ENCODE data around the gene IFITM1.

IFITM1 gene

DNA sequence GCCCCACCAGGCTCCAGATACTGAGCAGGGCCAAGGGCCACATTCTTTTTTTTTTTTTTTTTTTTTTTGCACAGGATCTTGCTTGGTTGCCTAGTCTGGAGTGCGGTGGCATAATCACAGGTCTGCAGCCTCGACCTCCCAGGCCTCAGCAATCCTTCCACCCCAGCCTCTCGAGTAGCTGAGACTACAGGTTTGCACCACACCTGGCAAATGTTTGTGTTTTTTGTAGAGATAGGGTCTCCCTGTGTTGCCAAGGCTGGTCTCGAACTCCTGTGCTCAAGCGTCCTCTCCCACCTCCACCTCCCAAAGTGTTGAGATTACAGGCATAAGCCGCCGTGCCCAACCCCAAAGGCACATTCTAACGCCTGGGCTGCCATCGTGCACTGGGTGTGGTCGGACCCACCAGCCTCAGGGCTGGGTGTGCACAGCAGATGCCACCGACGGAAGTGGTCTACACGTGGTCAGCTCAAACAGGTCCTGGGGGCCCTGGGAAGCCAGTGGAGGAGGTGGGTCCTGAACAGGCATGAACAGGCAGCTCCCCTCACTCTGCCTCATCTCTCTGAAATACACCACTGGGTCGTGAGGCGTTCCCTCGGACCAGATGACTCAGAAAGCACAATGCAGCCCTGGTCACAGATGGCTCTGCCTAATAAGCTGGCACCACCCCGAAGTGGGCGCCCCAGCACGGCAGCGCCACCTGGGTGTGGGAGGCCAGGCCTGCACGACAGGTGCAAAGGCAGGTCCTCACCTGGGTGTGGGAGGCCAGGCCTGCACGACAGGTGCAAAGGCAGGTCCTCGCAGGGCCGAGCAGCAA, 50.3 kb downstream of the IFITM1 start:
- Histone ChIP-seq H4K20me1 (ENCODE audit: insufficient read depth, low read length) (no peaks in the 10 kb centered on the region), H3K36me3 (ENCODE audit: insufficient read depth, low read length) (no peaks in the 10 kb centered on the region), H3K4me1 (ENCODE audit: insufficient read depth, low read length) (no peaks in the 10 kb centered on the region), H3K79me2 (ENCODE audit: insufficient read depth, low read length) (no peaks in the 10 kb centered on the region), H3K9me3 (ENCODE audit: insufficient read depth, low read length, severe bottlenecking) (no peaks in the 10 kb centered on the region), H3K27ac (ENCODE audit: low read length) (no peak overlapping the region), H3K27me3 (ENCODE audit: insufficient read depth, low read length, poor library complexity) (no peaks in the 10 kb centered on the region), H3K4me3 (ENCODE audit: low read depth in 1 of 2, low read length in 2 of 2) (no peak overlapping the region), H2AFZ (ENCODE audit: low read depth, low read length) (no peak overlapping the region), H3K9ac (ENCODE audit: low read depth, low read length) (no peak overlapping the region), H3K4me2 (ENCODE audit: insufficient read depth, low read length) (no peak overlapping the region)
- ATAC-seq (ENCODE audit: insufficient read depth, low read depth) (peak; percentile 59), DNase-seq (peak; percentile 35)
- TF ChIP-seq EZH2 (IDR thresholded peaks at IDR 0.05; ENCODE audit: borderline replicate concordance, low read depth, low read length, severe bottlenecking): no peak
- TF ChIP-seq, protein P1, sequence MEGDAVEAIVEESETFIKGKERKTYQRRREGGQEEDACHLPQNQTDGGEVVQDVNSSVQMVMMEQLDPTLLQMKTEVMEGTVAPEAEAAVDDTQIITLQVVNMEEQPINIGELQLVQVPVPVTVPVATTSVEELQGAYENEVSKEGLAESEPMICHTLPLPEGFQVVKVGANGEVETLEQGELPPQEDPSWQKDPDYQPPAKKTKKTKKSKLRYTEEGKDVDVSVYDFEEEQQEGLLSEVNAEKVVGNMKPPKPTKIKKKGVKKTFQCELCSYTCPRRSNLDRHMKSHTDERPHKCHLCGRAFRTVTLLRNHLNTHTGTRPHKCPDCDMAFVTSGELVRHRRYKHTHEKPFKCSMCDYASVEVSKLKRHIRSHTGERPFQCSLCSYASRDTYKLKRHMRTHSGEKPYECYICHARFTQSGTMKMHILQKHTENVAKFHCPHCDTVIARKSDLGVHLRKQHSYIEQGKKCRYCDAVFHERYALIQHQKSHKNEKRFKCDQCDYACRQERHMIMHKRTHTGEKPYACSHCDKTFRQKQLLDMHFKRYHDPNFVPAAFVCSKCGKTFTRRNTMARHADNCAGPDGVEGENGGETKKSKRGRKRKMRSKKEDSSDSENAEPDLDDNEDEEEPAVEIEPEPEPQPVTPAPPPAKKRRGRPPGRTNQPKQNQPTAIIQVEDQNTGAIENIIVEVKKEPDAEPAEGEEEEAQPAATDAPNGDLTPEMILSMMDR (IDR thresholded peaks at IDR 0.05; ENCODE audit: borderline replicate concordance, extremely low read depth, low read length, poor library complexity, severe bottlenecking): peak; percentile 58

Data from DND-41 (cell line).